Ramos (cell line): ENCODE data around the gene ACSS1.

Source experiments
- in situ Hi-C: fragments of 300-500 bp; cut with MboI; formaldehyde crosslinking; loops from one replicate; pipeline ENCODE4 v1.14.3; 2022; ENCODE audit warnings: low sequenced_read_pairs; ENCODE audit not compliant: unreplicated experiment

The ACSS1 gene

GRCh38 chr20:24998631-24999445, 59.1 kb downstream of the ACSS1 start:
- in situ Hi-C loops = loop anchor here (5.0 to 10.0 kb wide), 3 partner anchors 63 to 286 kb away; no protein-coding TSS in a partner anchor

- in situ Hi-C loops = loop anchor here (5.0 to 10.0 kb wide), 3 partner anchors 64 to 287 kb away; no protein-coding TSS in a partner anchor
Measured at GRCh38 chr20:24998121-24998520, 59.8 kb downstream of the ACSS1 start.

GRCh38 chr20:24996449-24997377, 61.2 kb downstream of the ACSS1 start:
- in situ Hi-C loops = loop anchor here (5.0 to 10.0 kb wide), 3 partner anchors 66 to 288 kb away; no protein-coding TSS in a partner anchor

- in situ Hi-C loops = loop anchor here (5.0 to 10.0 kb wide), 3 partner anchors 66 to 289 kb away; no protein-coding TSS in a partner anchor
Measured at GRCh38 chr20:24995741-24996448, 62.0 kb downstream of the ACSS1 start.

GRCh38 chr20:24994470-24995368, 63.2 kb downstream of the ACSS1 start:
- in situ Hi-C loops = loop anchor here (5.0 to 10.0 kb wide), 4 partner anchors 68 to 408 kb away; no protein-coding TSS in a partner anchor

- in situ Hi-C loops = loop anchor here (5.0 to 10.0 kb wide), 2 partner anchors 291 to 408 kb away; no protein-coding TSS in a partner anchor
Measured at GRCh38 chr20:24994186-24994465, 63.8 kb downstream of the ACSS1 start.

- in situ Hi-C loops = loop anchor here (5.0 to 10.0 kb wide), 2 partner anchors 291 to 409 kb away; no protein-coding TSS in a partner anchor
Measured at GRCh38 chr20:24993337-24994185, 64.4 kb downstream of the ACSS1 start.

GRCh38 chr20:24992487-24993205, 65.3 kb downstream of the ACSS1 start, which contains the start of gene APMAP:
TSS of gene APMAP (minus strand) at chr20:24992751. CDS start at chr20:24992688, 63 bp downstream.
- in situ Hi-C loops = loop anchor here (5.0 to 10.0 kb wide), 2 partner anchors 292 to 410 kb away; no protein-coding TSS in a partner anchor

- in situ Hi-C loops = loop anchor here (5.0 to 10.0 kb wide), 2 partner anchors 293 to 410 kb away; no protein-coding TSS in a partner anchor
Measured at GRCh38 chr20:24991897-24992486, 65.9 kb downstream of the ACSS1 start.

- in situ Hi-C loops = loop anchor here (5.0 to 10.0 kb wide), 2 partner anchors 294 to 411 kb away; no protein-coding TSS in a partner anchor
Measured at GRCh38 chr20:24990810-24991252, 67.1 kb downstream of the ACSS1 start.

GRCh38 chr20:24989162-24989561, 68.8 kb downstream of the ACSS1 start:
- in situ Hi-C loops = no loop called here

GRCh38 chr20:24987873-24988835, 69.8 kb downstream of the ACSS1 start:
- in situ Hi-C loops = no loop called here

GRCh38 chr20:24987244-24987643, 70.7 kb downstream of the ACSS1 start:
- in situ Hi-C loops = no loop called here

- in situ Hi-C loops = no loop called here
Measured at GRCh38 chr20:24986436-24987015, 71.4 kb downstream of the ACSS1 start.

- in situ Hi-C loops = no loop called here
Measured at GRCh38 chr20:24985802-24986201, 72.1 kb downstream of the ACSS1 start.
